ENCODE measurements around the gene SNX15.
"Not testable (repeated sequence)": the region's sequence is repeated elsewhere in the genome, so short reads cannot be mapped to it uniquely, and the experiment has no call there.

Gene SNX15, protein sequence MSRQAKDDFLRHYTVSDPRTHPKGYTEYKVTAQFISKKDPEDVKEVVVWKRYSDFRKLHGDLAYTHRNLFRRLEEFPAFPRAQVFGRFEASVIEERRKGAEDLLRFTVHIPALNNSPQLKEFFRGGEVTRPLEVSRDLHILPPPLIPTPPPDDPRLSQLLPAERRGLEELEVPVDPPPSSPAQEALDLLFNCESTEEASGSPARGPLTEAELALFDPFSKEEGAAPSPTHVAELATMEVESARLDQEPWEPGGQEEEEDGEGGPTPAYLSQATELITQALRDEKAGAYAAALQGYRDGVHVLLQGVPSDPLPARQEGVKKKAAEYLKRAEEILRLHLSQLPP

GRCh38 chr11:65027213-65028067 lies at the start of gene SNX15:
TSS of gene SNX15 (plus strand) at chr11:65027439. CDS start at chr11:65027538, 99 bp downstream.
- peak; percentile 89 for DNase-seq (ENCODE audit: low read depth)
- peak; percentile 73 for TF ChIP-seq CTCF (conservative IDR thresholded peaks at IDR 0.05; ENCODE audit: low read depth, low read length)
- H3K4me3 ChIP-seq (ENCODE audit: low read length), result peak within 1 kb of the TSS; percentile 62

GRCh38 chr11:64983339-64983738 lies 43.9 kb upstream of the SNX15 start:
- not testable (repeated sequence) for H3K4me3 ChIP-seq (ENCODE audit: low read length); DNase-seq (ENCODE audit: low read depth)

DNA sequence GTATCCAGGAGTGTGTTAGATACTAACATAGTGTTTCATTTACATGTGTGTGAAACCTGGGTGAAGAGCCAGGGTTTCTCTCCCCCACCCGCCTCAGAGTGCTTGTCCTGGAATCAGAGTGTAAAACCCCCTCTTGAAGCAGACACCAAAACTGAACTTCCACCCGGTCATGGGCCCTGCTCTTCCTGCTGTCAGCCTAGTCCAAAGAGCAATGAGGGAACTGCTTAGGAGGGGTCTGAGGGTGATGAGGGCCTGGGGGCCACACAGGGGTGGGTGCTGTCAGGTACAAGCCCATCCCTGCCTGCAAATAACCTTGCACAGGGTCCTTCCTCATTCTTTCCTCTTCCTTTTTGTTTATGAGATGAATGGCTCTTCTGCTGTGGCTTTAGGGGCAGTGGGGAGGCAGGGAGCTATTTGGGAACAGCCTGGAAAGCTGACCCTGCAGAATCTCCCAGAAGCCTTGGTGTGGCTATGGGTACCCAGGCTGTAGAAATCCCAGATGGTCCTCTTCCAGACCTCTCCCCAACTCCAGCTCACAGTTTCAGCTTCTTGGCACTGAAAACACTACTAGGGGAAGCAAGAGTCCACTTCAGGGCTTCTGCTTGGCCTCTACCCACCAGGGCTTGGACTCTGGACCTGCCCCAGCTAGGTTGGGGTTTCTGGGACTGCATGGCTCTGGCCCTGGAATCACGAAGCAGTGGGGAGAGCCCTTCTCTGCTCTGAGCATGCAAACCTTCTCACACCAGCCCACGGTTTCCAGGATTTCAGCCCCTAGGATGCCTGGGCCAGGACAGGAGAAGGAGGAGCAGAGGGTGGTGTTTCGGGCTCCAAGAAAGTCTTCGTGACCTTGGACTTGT lies 39.0 kb upstream of the SNX15 start:
- H3K4me3 ChIP-seq (ENCODE audit: low read length), result no peak overlapping the region

GRCh38 chr11:64989416-64989815 lies 37.8 kb upstream of the SNX15 start:
- no peak overlapping the region for H3K4me3 ChIP-seq (ENCODE audit: low read length)
- no peak for DNase-seq (ENCODE audit: low read depth)
- TF ChIP-seq CTCF (conservative IDR thresholded peaks at IDR 0.05; ENCODE audit: low read depth, low read length), result no peak

More for the DNA sequence above, 39.0 kb upstream of the SNX15 start:
- no peak for DNase-seq (ENCODE audit: low read depth)
- TF ChIP-seq CTCF (conservative IDR thresholded peaks at IDR 0.05; ENCODE audit: low read depth, low read length), result no peak

- DNase-seq (ENCODE audit: low read depth), result no peak
- TF ChIP-seq CTCF (conservative IDR thresholded peaks at IDR 0.05; ENCODE audit: low read depth, low read length), result no peak
- no peak overlapping the region for H3K4me3 ChIP-seq (ENCODE audit: low read length)
Observed at GRCh38 chr11:64990222-64990923, 36.9 kb upstream of the SNX15 start.

GRCh38 chr11:64994318-64994717 lies 32.9 kb upstream of the SNX15 start:
- TF ChIP-seq CTCF (conservative IDR thresholded peaks at IDR 0.05; ENCODE audit: low read depth, low read length), result no peak
- no peak overlapping the region for H3K4me3 ChIP-seq (ENCODE audit: low read length)
- DNase-seq (ENCODE audit: low read depth), result no peak

All from retinal pigment epithelial cell (primary cell).